NCI-H510A treated with DMSO at 0.1 percent for 48 hours (cell line): Measurements from ENCODE around the gene ACSS2.

Experiments used
- DNase-seq: peaks from one replicate; lab custom pipeline; 2025; lab: John Stamatoyannopoulos, UW

Gene ACSS2

DNA sequence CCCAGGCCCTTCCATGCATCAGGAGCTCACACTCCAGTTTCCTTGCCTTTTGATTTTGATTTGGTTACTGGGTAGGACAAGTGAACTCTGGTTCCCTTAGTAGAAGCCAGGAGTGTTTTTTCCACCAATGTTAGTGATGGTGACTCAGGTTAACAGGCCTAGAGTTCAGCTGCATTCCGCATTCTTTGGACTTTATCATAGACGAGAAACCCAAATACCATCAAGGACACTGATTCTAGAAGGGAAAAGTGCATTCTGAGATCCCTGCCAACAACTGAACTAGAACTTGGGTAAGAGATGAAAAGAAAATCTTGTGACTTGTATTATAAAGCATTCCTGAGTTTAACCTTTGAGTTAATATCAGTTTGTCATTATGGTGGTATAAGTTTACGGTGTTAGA, 70.2 kb downstream of the ACSS2 start:
- no peak for DNase-seq

DNA sequence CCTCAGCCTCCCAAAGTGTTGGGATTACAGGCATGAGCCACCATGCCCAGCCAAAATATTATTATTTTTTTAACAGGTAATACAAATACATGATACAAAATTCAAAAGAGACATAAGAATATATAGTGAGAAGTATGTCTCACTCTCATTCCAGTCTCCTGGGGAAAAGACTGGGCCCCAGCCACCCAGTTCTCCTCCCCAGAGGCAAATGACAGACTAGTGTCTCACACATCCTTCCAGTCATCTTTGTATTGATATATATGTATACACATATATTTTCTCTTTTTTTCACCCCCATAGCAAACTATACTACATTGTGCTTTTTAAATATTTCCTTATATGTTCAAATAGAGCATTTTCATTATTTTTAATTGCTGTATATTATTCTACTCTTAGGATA, 70.9 kb downstream of the ACSS2 start:
- DNase-seq = no peak

DNA sequence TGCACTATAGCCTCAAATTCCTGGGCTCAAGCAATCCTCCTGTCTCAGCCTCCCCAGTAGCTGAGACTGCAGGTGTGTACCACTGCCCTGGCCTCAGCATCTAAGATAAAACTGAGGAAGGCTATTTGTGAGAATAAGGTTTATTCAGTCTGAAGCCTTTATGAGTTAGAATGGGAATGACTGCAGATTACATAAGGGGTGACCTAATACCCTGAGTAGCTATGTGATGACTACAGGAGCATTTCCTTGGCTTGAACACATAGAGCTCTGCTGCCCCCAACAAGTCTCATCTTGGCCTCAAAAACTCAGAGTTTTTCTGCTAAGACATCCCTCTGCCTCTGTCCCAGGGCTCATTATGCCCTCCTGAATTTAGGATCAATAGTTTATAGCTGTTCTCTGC, 71.6 kb downstream of the ACSS2 start:
- no peak for DNase-seq

DNA sequence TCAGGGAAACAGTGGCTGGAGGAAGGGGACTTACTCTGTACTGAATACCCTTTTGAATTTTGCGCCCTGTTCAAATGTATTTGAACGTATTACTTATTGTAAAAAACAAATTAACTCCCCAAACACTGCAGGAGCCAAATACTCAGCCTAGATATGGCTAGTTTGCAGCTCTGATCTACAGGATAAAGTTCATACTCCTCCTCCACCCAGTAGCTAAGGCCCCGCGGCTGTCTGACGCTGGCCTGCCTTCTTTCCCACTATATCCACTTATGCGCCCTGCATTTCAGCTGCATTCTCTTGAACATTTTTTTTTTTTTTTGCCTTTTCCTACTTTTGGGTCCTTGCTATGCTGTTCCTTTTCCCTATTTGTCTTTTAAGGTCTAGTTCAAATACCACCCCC, 72.7 kb downstream of the ACSS2 start:
- DNase-seq = no peak

DNA sequence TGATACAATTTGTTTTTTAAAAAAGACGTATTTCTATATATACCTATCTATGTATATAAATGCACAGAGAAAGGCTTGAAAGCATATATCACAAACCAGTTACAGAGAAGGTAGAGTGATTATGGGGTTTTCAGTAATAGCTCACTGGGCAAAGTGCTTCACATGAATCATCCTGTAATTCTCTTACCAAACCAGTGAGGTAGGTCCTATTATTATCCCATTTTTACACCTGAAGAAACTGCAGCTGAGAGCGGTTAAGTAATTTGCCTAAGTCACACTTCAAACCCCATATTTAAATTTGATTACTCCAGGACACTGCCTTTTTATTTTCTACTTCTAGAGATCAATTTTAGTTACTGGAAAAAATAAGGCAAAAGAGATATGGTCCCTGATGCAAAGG, 74.8 kb downstream of the ACSS2 start:
- no peak for DNase-seq

DNA sequence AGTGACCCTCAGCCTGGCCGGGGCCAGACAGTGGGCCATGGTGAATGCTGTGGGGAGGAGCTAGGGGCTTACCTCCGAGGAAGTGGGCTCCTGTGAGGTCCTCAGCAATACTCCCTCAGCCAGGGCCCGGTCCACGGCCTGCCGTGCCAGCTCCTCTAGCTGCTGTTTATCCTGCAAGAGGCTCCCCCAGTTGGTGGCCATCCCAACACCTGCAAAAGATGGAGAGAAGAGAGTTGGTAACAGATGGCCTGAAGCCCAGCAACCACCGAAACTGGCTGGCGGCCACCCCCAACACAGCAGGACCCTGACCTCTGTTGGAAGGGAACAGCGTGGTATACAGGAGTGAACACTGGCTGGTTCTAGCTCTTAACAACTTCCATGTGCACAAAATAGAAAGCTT, 75.2 kb downstream of the ACSS2 start:
- no peak for DNase-seq

DNA sequence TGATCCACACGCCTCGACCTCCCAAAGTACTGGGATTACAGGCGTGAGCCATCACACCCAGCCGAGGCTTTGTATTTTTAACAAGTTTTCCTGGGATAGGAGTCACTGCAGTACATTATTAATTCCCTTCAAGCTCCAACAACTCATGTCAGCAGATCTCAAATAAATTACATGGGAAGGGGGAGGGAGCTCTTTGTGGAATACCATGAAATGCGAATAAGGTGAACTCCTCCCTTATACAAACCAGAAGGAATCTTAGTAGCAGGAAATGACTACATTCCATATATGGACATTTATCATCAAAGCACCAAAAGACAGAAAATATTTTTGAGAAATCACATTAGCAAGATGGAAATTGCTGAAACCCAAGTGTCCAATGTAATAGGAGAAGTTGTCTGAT, 76.3 kb downstream of the ACSS2 start:
- DNase-seq = no peak

DNA sequence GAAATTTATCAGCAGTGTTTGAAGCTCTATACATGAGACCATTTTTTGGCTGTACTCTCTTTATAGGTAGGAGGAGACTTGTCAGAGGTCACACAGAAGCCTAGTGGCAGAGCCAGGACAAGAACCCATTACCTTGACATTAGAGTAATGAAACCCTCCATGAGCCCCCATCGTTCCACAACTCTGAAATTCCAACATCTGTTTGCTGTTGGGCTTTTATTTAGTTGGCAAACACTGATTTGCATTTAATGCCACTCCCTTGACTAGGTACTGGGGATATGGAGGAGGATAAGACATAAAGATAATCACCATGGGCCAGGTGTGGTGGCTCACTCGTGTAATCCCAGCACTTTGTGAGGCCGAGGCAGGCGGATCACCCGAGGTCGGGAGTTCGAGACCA, 77.5 kb downstream of the ACSS2 start:
- no peak for DNase-seq

DNA sequence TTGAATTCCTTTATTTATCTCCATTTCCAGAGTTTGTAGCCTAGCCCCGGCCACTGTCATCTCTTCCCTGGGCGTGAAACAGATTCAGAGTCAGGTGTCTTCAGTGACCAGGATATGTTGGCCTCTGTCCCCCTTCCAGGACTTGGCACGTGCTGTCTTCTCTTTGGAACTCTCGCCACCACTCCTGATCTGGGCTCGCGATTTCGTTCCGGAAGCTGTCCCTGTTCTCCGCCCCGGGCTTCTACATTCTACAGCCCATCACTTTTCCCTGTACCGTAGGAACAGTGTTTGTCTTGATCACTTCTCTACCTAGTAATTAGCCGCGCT, 78.5 kb downstream of the ACSS2 start:
- DNase-seq = no peak

DNA sequence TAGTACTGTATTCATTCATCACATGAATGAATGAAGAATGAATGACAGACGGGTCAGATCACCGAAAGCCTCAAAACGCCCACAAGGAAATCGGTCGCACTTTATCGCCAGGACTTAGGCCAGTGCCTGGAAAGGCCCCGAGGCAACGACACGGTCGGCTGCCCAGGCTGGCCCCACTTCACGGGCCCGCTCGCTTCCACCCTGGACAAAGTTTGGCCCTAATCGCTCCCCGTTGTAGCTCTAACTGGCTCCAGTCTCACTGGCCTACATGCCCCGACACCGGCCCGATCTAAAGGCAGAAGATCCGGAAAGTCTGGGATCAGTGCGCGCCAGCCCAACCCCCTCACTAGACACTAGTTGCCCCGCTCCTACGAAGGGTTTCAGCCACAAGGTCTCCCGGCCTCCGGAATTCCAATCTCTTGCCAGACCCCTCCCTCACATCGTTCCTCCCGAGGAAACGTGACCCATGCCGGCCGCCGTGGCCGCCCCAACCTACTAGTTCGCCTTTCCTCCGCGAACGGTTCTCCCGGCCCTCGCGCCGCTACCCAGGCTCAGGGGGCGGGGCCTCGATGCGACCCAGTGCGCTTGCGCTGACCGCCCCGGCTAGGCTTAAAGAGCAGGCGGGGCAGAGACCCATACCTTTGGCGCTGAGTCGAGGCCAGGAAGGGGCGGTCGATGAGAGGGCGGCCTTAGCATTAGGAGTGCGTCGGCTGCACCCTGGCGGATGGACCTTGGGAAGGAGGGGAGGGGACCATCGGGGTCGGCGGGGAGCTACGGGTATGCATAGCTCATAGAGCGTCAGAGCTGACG, 79.0 kb downstream of the ACSS2 start, which contains the start of the genes GSS and MYH7B:
Gene GSS, minus strand, starts transcription at position 576 of the 810 bp plus-strand sequence. CDS start 3,954 bp downstream, outside the sequence.
Gene MYH7B, plus strand, starts transcription at position 638 of the 810 bp plus-strand sequence. CDS start 22,138 bp downstream, outside the sequence.
- peak; percentile 94 for DNase-seq

DNA sequence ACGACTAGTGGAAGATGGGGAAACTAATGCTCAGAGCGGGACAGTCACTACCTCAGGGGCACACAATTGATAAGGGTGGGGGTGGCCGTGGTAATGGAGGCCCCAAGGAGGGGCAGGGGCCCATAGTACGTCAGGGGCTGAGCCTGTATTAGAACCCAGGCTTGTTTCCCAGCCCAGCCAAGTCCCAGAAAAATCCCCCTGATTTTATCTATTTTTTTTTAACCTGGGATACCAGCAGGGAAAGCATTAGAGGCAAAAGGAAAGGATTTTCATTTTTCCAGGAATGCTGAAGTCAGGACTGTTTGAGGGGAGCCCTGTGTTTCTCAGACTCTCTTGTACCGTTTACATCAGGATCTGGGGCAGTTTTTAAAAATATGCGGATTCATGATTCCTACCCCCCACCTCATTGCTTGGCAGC, 79.6 kb downstream of the ACSS2 start:
- DNase-seq = no peak

DNA sequence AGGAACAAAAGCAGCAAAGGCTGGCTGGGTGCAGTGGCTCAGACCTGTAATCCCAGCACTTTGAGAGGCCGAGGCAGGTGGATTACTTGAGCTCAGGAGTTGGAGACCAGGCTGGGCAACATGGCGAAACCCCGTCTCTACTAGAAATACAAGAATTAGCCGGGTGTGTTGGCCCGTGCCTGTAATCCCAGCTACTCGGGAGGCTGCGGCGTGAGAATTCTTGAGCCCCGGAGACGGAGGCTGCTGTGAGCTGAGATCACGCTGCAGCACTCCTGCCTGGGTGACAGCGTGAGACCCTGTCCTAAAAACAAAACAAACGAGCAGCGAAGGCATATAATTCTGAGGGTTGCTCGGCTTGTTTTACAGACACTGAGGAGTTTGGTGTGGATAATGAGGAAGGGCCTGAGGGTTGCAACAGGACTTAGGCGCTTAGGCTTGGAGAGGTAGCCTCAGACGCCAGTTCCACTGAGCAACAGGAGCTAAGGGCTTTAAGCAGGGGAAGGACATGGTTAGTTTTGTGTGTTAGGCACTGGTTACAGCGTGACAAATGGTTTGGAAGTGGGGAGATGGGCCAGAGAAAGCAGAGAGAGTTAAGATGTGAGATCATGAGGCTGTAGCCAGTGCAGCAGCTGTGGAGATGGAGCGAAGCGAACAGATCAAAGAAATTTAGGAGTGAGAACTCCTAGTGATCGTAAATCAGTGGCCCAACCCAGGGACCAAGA, 80.5 kb downstream of the ACSS2 start:
- no peak for DNase-seq

DNA sequence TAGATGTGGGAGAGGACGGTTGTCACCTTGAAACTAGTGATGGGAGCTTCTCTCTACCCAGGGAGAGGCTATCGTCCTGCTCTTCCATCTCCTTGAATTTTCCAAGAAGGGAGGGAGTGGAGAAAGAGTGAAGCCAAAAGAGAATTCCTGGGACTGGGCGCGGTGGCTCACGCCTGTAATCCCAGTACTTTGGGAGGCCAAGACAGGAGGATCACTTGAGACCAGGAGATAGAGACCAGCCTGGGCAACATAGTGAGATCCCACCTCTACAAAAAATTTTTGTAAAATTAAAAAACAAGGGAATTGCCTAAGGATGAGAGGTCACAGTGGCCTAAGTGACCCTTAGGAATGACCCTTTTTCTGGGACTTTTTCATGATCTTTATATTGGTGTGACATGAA, 88.1 kb downstream of the ACSS2 start:
- DNase-seq = no peak

DNA sequence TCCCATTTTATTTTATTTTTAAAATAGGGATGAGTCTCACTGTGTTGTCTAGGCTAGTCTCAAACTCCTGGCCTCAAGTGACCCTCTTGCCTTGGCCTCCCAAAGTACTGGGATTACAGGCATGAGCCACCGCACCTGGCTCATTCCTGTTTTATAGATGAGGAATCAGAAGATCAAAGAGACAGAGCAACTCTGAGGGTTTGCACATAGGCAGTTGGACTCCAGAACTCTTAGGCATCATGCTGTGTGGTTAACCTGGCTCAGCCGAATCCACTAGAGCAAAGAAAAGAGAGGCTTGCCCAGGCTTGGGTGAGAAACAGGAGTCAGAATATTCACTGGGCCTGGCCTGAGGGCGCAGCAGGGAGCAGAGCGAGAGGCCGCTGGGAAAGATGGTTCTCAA, 88.6 kb downstream of the ACSS2 start:
- DNase-seq = no peak

DNA sequence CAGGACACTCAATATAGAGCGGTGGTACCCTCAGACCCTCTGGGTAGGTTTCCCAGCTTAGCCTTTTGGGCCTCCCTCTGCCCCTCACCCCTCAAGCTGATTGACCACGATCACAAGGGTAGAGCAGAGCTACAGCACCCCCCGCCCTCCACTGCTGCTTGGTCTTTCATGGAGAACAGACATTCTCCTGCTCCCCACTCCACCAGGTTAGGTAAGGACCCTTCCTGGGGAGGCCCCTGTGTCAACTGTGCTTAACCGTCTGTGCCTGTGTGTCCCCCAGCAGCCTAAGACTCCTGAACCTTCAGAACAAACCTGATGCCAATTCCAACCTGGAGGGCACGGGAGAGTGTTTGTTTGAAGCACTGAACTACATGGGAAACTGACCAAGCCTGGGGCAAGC, 91.0 kb downstream of the ACSS2 start:
- no peak for DNase-seq

DNA sequence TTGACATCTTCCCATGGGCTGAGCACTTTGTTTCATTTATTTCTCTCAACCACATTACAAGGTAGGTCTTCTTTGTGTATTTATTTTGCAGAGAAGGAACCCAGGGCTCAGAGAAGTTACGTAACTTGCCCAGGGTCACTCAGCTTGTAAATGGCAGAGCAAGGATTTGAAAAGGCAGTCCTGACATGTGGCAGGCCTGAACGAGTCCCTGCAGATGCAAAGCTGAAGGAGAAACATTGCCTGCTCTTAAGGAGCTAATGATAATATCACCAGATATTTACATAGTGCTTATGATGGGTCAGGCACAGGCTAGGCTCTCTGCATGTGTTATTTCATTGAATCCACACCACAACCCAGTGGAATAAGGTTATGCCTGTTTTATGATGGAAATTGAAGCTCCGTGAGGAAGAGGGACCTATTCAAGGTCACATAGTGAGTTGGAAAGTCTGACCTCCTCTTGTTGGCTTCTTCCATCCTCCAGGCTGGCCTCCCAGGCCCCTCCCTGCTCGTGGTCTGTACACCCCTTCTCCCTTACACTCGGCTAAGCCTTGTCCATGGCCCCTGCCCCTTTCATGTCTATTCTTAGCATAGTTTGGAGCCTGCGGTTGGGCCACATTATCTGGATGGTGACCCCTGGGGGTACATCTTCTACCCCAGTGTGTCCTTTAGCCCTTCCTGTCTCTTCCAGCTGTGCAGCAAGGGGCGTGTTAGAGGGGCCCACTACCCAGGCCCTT, 91.8 kb downstream of the ACSS2 start:
- no peak for DNase-seq

DNA sequence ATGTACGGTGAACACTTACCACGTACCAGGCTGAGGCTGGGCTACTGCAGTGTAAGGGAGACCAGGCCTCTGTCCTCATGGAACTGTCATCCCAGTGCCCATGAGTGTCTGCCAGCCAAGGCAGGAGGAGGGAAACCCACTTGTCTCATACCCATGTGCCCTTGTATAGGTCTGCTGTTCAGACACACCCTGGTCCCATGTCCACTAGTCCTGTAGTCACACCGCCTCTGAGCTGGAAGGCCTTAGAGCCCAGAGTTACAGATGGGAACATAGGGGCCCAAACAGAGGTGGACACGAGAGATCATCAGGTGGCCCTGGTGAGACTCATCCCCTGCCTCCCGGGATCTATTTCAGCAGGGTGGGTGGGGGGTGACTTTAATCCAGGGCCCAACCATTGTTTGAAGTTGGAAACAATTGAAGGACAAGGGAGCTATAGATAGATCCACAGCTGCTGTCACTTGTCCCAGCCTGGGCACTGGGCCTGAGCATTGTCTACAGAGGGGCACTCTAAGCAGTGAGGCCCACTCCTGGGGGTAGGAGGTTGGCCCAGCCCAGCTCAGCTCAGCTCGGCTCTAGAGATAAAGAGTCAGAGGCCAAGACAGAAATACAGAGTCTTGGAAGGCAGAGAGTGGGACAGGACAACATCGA, 93.9 kb downstream of the ACSS2 start:
- no peak for DNase-seq

DNA sequence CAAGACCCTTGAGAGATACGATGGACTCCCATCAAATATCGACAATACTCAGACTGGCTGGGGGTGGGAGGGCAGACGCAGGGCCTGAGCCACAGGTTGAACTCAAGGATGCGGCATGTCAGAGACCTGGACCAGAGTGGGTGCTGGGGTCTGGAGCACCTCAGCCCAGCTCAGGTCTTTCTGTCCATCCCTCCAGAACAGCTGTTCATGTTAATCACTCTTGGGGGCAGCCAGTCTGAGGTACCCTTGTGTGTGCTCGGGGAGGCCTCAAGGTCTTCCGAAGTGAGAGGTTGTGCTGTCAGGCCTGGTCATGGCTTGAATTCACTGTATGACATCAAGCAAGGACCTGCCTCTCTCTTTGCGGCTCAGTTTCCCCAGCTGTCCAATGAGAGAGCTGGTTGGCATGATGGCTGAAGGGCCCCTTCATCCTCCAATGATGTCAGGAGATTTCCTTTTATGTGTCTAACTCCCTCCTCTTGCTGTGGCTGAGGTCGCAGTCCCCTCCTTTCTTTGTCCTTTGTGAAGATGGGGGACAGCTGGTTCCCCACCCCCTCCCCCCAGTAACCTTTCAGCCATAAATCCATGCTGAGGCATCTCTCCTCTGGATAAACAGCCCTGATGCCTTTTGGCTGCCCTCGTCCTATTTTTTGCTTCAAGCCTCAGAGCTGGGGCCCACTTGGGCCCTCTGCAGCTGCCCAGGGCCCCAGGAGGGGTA, 94.6 kb downstream of the ACSS2 start:
- no peak for DNase-seq

DNA sequence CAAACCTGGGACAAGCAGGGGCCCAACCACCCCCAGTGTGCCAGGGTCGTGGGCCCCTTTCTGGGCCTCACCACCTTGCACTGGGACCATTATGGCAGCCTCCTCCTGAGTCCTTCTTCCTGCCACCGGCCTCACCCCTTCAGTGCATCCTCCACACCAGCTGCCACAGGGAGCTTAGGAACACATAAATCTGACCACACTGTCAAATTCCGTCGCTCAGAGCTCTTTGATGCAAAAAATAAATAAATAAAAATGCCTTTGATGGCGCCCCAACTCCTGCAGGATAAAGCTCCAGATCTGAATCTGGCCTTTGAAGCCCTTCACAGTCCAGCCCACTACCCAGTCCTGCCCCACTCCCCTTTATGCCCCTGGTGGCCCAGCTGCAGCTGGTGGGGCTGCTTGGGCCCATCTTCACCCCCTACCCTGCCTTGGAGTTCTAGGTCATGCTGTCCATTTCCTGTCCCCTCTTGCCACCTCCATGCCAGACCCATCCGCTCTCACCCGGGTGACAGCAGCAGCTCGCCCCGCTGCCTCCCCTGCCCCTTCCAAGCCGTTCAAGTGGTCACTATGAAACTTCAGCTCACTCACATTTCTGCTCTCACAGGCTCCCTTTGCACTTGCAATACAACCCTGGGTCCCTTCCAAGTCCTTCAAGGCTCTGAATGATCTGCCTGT, 95.3 kb downstream of the ACSS2 start:
- no peak for DNase-seq

DNA sequence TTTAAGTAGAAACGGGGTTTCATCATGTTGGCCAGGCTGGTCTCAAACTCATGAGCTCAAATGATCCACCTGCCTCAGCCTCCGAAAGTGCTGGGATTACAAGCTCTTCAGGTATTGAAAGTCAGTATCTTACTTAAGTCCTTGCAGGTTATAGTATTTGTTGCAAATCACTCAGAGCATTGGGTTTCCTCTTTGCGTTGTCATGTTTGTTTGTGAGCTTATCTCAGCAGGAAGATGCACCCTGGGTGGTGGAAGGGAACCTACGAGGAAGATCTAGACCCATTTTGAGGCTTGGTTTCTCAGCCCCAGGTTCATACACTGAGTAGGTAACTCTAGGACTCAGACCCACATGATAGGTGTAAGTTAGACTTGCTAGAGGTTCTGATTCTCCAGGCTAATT, 97.8 kb downstream of the ACSS2 start:
- DNase-seq = no peak

DNA sequence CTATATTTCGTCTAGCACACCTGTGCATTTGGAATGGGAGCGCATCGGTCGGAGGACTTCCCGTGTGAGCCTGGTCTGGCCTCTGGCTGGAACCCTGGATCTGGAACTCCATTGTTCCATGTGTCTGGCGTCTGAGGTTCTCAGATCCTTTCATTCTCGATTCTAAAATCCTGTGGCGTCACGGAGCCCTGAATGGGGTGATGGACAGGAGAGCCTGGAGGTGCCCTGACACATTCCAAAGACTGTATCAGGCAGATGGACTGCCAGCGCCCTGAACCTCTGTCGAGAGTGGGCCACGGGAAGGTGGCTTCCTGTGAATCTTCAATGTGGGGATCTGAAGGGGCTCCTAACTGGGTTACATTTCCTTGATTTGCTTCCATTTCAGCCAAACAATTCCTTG, 99.9 kb downstream of the ACSS2 start:
- no peak for DNase-seq
